ENCODE data around the gene RNF157. TPM values are rescaled to one million over a fixed set of nuclear protein-coding genes. Genes with fewer than 3 reads are reported as not detected.

Gene RNF157
- total and polyA plus RNA-seq, 2 of the 13 experiments (the other 11 are each of a cell fraction or from before 2014, with no cell fraction given): 0.44 to 1.5 TPM

DNA sequence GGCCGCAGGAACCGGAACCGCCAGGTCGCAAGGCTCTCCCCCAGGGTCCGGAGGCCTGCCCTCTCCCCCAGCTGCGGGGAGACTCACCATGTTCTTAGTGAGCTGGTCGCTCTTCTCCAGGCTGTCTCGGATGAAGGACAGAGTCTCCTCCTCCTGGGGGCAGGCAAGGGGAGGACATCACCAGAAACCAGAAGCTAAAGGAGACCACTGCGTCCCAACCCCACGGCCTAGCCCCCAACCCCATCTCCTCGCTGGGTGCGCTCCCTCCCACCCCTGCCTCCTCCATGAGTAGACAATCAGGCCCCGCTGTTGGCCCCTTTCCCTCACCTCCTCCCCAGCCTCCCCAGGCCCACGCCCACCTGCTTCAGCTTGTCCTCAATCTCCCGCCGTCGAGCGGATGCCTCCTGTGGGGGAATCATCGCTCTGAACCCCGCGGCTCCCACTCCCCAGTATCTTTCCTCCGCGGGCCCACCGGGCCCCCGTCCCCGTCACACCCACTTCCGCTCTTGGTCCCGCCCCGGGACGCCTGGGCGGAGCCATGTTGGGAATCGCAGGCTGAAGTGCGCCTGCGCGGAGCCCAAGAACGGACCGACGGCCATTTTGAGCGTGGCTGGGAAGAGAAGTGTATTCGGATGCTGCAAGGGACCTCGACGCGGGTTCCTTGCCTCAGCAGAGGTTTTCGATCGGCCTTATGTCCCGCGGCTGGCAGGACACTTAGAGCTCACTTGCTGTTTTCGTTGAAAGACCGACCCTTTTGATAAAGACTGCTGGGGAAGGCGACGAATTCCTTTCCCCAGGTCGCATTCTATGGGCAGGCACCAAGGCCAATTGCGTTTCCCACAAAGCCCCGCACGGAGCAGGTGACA is 136.8 kb downstream of the RNF157 start, which contains the start of gene EXOC7 (continued):
- TF ChIP-seq, protein P1, sequence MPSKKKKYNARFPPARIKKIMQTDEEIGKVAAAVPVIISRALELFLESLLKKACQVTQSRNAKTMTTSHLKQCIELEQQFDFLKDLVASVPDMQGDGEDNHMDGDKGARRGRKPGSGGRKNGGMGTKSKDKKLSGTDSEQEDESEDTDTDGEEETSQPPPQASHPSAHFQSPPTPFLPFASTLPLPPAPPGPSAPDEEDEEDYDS (CRISPR knock-in tag; IDR thresholded peaks at IDR 0.05): peak; percentile 87
- TF ChIP-seq ZNF781 (CRISPR knock-in tag; IDR thresholded peaks at IDR 0.05; ENCODE audit: borderline replicate concordance, not compliant biosample characterization) (no peak), THYN1 (CRISPR knock-in tag; IDR thresholded peaks at IDR 0.05; ENCODE audit: borderline replicate concordance, low read depth) (no peak), ZNF431 (CRISPR knock-in tag; IDR thresholded peaks at IDR 0.05; ENCODE audit: borderline replicate concordance, low read depth) (no peak), KDM2A (CRISPR knock-in tag; IDR thresholded peaks at IDR 0.05; ENCODE audit: borderline replicate concordance, low read depth) (peak; percentile 88), KAT8 (CRISPR knock-in tag; IDR thresholded peaks at IDR 0.05) (peak; percentile 96), ZNF235 (CRISPR knock-in tag; IDR thresholded peaks at IDR 0.05; ENCODE audit: borderline replicate concordance) (peak; percentile 67; the same call in 1 of the 2 replicates), RFX1 (IDR thresholded peaks at IDR 0.05) (no peak), ZNF350 (CRISPR knock-in tag; IDR thresholded peaks at IDR 0.05; ENCODE audit: borderline replicate concordance, low read depth) (peak; percentile 41; the same call in 1 of the 2 replicates), SRSF4 (IDR thresholded peaks at IDR 0.05; ENCODE audit: low read depth, low read length, poor library complexity, severe bottlenecking) (no peak), BRCA1 (CRISPR knock-in tag; IDR thresholded peaks at IDR 0.05) (no peak), NKX3-1 (CRISPR knock-in tag; IDR thresholded peaks at IDR 0.05) (no peak), POLR2G (IDR thresholded peaks at IDR 0.05; ENCODE audit: low read depth, low read length) (peak; percentile 97), KLF16 (CRISPR knock-in tag; IDR thresholded peaks at IDR 0.05) (peak; percentile 27 to 82; a peak in 2 of 4 replicates), ZNF644 (CRISPR knock-in tag; IDR thresholded peaks at IDR 0.05; ENCODE audit: low read depth) (no peak), HDAC6 (IDR thresholded peaks at IDR 0.05; ENCODE audit: low read depth, low read length) (no peak), SETDB1 (CRISPR knock-in tag; IDR thresholded peaks at IDR 0.05; ENCODE audit: borderline replicate concordance) (no peak), GATA4 (IDR thresholded peaks at IDR 0.05; ENCODE audit: borderline replicate concordance, low read depth) (no peak), NCOA5 (CRISPR knock-in tag; IDR thresholded peaks at IDR 0.05) (no peak), MIER3 (CRISPR knock-in tag; IDR thresholded peaks at IDR 0.05; ENCODE audit: borderline replicate concordance) (peak; percentile 80)
- TF ChIP-seq, protein P2, sequence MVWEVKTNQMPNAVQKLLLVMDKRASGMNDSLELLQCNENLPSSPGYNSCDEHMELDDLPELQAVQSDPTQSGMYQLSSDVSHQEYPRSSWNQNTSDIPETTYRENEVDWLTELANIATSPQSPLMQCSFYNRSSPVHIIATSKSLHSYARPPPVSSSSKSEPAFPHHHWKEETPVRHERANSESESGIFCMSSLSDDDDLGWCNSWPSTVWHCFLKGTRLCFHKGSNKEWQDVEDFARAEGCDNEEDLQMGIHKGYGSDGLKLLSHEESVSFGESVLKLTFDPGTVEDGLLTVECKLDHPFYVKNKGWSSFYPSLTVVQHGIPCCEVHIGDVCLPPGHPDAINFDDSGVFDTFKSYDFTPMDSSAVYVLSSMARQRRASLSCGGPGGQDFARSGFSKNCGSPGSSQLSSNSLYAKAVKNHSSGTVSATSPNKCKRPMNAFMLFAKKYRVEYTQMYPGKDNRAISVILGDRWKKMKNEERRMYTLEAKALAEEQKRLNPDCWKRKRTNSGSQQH (CRISPR knock-in tag; IDR thresholded peaks at IDR 0.05; ENCODE audit: low read depth): no peak; the same call in 1 of the 2 replicates
- TF ChIP-seq, protein P3, sequence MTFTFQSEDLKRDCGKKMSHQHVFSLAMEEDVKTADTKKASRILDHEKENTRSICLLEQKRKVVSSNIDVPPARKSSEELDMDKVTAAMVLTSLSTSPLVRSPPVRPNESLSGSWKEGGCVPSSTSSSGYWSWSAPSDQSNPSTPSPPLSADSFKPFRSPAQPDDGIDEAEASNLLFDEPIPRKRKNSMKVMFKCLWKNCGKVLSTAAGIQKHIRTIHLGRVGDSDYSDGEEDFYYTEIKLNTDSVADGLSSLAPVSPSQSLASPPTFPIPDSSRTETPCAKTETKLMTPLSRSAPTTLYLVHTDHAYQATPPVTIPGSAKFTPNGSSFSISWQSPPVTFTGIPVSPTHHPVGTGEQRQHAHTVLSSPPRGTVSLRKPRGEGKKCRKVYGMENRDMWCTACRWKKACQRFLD (CRISPR knock-in tag; IDR thresholded peaks at IDR 0.05; ENCODE audit: borderline replicate concordance): no peak
- TF ChIP-seq, protein P4, sequence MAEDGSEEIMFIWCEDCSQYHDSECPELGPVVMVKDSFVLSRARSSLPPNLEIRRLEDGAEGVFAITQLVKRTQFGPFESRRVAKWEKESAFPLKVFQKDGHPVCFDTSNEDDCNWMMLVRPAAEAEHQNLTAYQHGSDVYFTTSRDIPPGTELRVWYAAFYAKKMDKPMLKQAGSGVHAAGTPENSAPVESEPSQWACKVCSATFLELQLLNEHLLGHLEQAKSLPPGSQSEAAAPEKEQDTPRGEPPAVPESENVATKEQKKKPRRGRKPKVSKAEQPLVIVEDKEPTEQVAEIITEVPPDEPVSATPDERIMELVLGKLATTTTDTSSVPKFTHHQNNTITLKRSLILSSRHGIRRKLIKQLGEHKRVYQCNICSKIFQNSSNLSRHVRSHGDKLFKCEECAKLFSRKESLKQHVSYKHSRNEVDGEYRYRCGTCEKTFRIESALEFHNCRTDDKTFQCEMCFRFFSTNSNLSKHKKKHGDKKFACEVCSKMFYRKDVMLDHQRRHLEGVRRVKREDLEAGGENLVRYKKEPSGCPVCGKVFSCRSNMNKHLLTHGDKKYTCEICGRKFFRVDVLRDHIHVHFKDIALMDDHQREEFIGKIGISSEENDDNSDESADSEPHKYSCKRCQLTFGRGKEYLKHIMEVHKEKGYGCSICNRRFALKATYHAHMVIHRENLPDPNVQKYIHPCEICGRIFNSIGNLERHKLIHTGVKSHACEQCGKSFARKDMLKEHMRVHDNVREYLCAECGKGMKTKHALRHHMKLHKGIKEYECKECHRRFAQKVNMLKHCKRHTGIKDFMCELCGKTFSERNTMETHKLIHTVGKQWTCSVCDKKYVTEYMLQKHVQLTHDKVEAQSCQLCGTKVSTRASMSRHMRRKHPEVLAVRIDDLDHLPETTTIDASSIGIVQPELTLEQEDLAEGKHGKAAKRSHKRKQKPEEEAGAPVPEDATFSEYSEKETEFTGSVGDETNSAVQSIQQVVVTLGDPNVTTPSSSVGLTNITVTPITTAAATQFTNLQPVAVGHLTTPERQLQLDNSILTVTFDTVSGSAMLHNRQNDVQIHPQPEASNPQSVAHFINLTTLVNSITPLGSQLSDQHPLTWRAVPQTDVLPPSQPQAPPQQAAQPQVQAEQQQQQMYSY (CRISPR knock-in tag; IDR thresholded peaks at IDR 0.05): peak; percentile 78
